Measurements from ENCODE around the gene CD163L1. TPM values are rescaled to one million over a fixed set of nuclear protein-coding genes. Genes with fewer than 3 reads are reported as not detected.

Gene CD163L1
- total RNA-seq, 4 donors from 2014 or later: under 0.01 to 5.7 (median 3.8) TPM; not detected in 1

- H3K27me3 ChIP-seq: no peaks in the 10 kb centered on the region
- no peaks in the 10 kb centered on the region for H3K9me3 ChIP-seq
- no peak for DNase-seq
- H3K4me3 ChIP-seq: no peak overlapping the region
- H3K4me1 ChIP-seq: no peaks in the 10 kb centered on the region
- no peaks in the 10 kb centered on the region for H3K36me3 ChIP-seq
- no peak for TF ChIP-seq POLR2A (IDR thresholded peaks at IDR 0.05)
- no peak for TF ChIP-seq CTCF (IDR thresholded peaks at IDR 0.05)
- intact Hi-C loops (cut with DNase I; ENCODE audit: low total_unique reads): no loop called here
- H3K27ac ChIP-seq: no peak overlapping the region
Observed at GRCh38 chr12:7327918-7328317, 116.0 kb downstream of the CD163L1 start.

DNA sequence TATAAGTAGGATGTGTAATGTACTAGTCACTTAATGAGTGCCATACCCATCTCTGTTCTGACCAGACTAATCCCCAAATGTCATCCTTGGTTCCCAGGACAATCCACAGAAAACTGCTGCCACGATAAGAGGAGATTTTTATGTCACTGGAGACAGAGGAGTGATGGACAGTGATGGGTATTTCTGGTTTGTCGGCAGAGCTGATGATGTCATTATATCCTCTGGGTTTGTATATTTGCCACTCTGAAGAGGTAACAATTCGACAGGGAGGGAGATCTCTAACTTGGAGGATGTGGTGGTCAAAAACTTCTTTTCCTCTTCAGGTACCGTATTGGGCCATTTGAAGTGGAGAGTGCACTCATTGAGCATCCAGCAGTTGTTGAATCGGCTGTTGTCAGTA lies 119.8 kb downstream of the CD163L1 start:
- H3K27ac ChIP-seq: no peak overlapping the region
- no peaks in the 10 kb centered on the region for H3K27me3 ChIP-seq
- no peaks in the 10 kb centered on the region for H3K4me1 ChIP-seq
- no peaks in the 10 kb centered on the region for H3K9me3 ChIP-seq
- TF ChIP-seq CTCF (IDR thresholded peaks at IDR 0.05) (no peak), POLR2A (IDR thresholded peaks at IDR 0.05) (no peak)
- DNase-seq: no peak
- intact Hi-C loops (cut with DNase I; ENCODE audit: low total_unique reads): no loop called here
- H3K36me3 ChIP-seq: no peaks in the 10 kb centered on the region
- H3K4me3 ChIP-seq: no peak overlapping the region

DNA sequence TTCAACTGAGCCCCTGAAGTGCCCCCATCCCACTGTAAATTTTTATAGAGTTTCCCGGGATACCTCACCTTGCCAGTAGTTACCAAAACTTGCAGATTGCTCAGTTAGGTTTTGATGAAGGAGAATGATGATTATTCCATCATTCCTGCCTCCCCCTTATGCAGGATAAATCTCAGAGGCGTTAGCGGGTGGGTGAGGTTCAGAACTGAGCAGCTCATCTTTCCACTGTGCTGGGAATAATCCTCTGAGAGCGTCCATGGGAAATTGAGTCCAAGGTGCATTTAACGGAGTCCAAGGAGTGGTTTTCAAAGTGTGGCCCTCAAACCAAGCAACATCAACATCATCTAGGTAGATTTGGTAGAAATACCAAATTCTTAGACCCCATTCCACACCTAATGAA lies 121.4 kb downstream of the CD163L1 start:
- no peak overlapping the region for H3K4me3 ChIP-seq
- H3K36me3 ChIP-seq: no peaks in the 10 kb centered on the region
- no peak overlapping the region for H3K27ac ChIP-seq
- no peaks in the 10 kb centered on the region for H3K27me3 ChIP-seq
- TF ChIP-seq CTCF (IDR thresholded peaks at IDR 0.05) (no peak), POLR2A (IDR thresholded peaks at IDR 0.05) (no peak)
- H3K9me3 ChIP-seq: no peaks in the 10 kb centered on the region
- intact Hi-C loops (cut with DNase I; ENCODE audit: low total_unique reads): no loop called here
- DNase-seq: no peak
- H3K4me1 ChIP-seq: no peaks in the 10 kb centered on the region

GRCh38 chr12:7321624-7322023 lies 122.3 kb downstream of the CD163L1 start:
- no peaks in the 10 kb centered on the region for H3K4me1 ChIP-seq
- H3K4me3 ChIP-seq: no peak overlapping the region
- H3K27ac ChIP-seq: no peak overlapping the region
- no peaks in the 10 kb centered on the region for H3K9me3 ChIP-seq
- TF ChIP-seq CTCF (IDR thresholded peaks at IDR 0.05) (no peak), POLR2A (IDR thresholded peaks at IDR 0.05) (no peak)
- no peaks in the 10 kb centered on the region for H3K27me3 ChIP-seq
- intact Hi-C loops (cut with DNase I; ENCODE audit: low total_unique reads): no loop called here
- H3K36me3 ChIP-seq: no peaks in the 10 kb centered on the region
- no peak for DNase-seq

DNA sequence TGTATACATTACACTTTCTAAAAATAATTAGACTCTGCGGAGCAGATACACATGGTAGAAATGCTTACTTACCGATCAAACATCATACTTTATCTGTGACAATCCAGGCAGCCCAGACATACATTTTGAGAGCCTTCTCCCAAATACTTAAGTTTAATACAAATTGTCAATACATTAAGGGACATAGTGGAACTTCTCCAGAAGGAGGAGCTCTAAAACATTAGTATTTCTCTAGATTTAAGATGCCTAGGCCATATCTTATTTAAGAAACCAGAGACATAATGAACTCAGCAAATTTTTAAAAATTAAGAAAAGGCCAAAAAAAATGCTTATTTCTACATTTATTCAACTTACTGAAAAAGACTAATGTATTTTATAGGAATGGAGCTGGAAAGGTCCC lies 124.0 kb downstream of the CD163L1 start:
- Histone ChIP-seq H3K27ac (no peak overlapping the region), H3K4me3 (no peak overlapping the region), H3K9me3 (no peaks in the 10 kb centered on the region), H3K4me1 (no peaks in the 10 kb centered on the region), H3K27me3 (no peaks in the 10 kb centered on the region), H3K36me3 (no peaks in the 10 kb centered on the region)
- TF ChIP-seq POLR2A (IDR thresholded peaks at IDR 0.05) (no peak), CTCF (IDR thresholded peaks at IDR 0.05) (no peak)
- DNase-seq: no peak
- intact Hi-C loops (cut with DNase I; ENCODE audit: low total_unique reads): no loop called here
